ENCODE measurements around the gene FUNDC1. TPM values are rescaled to one million over a fixed set of nuclear protein-coding genes. Genes with fewer than 3 reads are reported as not detected.

FUNDC1 gene
- total RNA-seq, 1 experiment from 2014 or later = 17.0 TPM

- no peaks in the 10 kb centered on the region for H3K9me3 ChIP-seq (ENCODE audit: control insufficient read depth in 1 of 2, insufficient read depth in 1 of 2, low read depth in 1 of 2, low read length in 2 of 2)
- H3K4me2 ChIP-seq (ENCODE audit: low read length) = no peak overlapping the region
- no TSS peak for BruUV-seq (replicated peaks)
- H3K9me2 ChIP-seq (ENCODE audit: insufficient read depth) = no peaks in the 10 kb centered on the region
- no peaks in the 10 kb centered on the region for H3K27me3 ChIP-seq (ENCODE audit: insufficient read depth, low read length)
- H3K9ac ChIP-seq (ENCODE audit: low read length) = no peak overlapping the region
- intact Hi-C loops (cut with micrococcal nuclease) = no loop called here
- ChIA-PET RAD21 (ENCODE audit: low non-redundant PET in 1 of 2, low total read pairs in 2 of 2, uncharacterized antibody in 2 of 2, unreplicated experiment in 2 of 2) (no interaction called here), POLR2A (no interaction called here), CTCF (no interaction called here)
- H3K4me3 ChIP-seq (replicated peaks in 1 of 2; ENCODE audit: low read depth in 1 of 2, low read length in 2 of 2) = no peak overlapping the region
- ATAC-seq (no peak), DNase-seq (ENCODE audit: low read depth, low spot score) (no peak)
- H3K36me3 ChIP-seq (ENCODE audit: control insufficient read depth in 1 of 2, insufficient read depth in 2 of 2, low read length in 2 of 2) = no peaks in the 10 kb centered on the region
- no peak for TF ChIP-seq POLR2A (IDR thresholded peaks at IDR 0.05; ENCODE audit: borderline replicate concordance, extremely low read depth, insufficient read depth, insufficient read length)
- no peak for TF ChIP-seq CEBPB (IDR thresholded peaks at IDR 0.05; ENCODE audit: low read depth)
- no peak for TF ChIP-seq YY1 (IDR thresholded peaks at IDR 0.05; ENCODE audit: extremely low read depth, insufficient replicate concordance, low read depth, low read length)
- no peak for TF ChIP-seq CTCF (IDR thresholded peaks at IDR 0.05 in 2 of 3, conservative IDR thresholded peaks at IDR 0.05 in 1 of 3; ENCODE audit: borderline replicate concordance in 1 of 3, insufficient read depth in 1 of 3, low read depth in 2 of 3, low read length in 2 of 3)
- TF ChIP-seq ZFX (IDR thresholded peaks at IDR 0.05) = no peak
- no peak for TF ChIP-seq ZBTB33 (IDR thresholded peaks at IDR 0.05; ENCODE audit: extremely low read depth, insufficient replicate concordance, low read length)
- no peak for TF ChIP-seq RAD21 (IDR thresholded peaks at IDR 0.05; ENCODE audit: low read depth)
- no peak for TF ChIP-seq SP1 (IDR thresholded peaks at IDR 0.05; ENCODE audit: low read depth)
- no peak for TF ChIP-seq FOSL1 (IDR thresholded peaks at IDR 0.05; ENCODE audit: low read depth)
- TF ChIP-seq JUND (IDR thresholded peaks at IDR 0.05) = no peak
- TF ChIP-seq EZH2 (IDR thresholded peaks at IDR 0.05) = no peak
- TF ChIP-seq MAX (IDR thresholded peaks at IDR 0.05) = no peak
- no peak for TF ChIP-seq POLR2AphosphoS5 (IDR thresholded peaks at IDR 0.05; ENCODE audit: low read depth, low read length)
- TF ChIP-seq REST (IDR thresholded peaks at IDR 0.05; ENCODE audit: low read depth) = no peak
- no peaks in the 10 kb centered on the region for H3K79me2 ChIP-seq (ENCODE audit: insufficient read depth, low read length)
- no peak overlapping the region for H3K27ac ChIP-seq (ENCODE audit: low read depth, low read length)
- H2AFZ ChIP-seq (ENCODE audit: low read depth, low read length, poor library complexity, severe bottlenecking) = no peak overlapping the region
- no peaks in the 10 kb centered on the region for H3K4me1 ChIP-seq (ENCODE audit: control insufficient read depth in 1 of 2, insufficient read depth in 2 of 2, low read length in 2 of 2)
- H4K20me1 ChIP-seq (ENCODE audit: insufficient read depth) = no peaks in the 10 kb centered on the region
These were observed 36.0 kb downstream of the FUNDC1 start for GRCh38 chrX:44506678-44507077.
